DND-41 (cell line): ENCODE results near the gene AFF1.

Experiments
- ATAC-seq: fragments of 200-7000 bp; cut with Tn5 transposase; 3 replicates; pipeline ENCODE4 v1.9.1; 2021; ENCODE audit warnings: low read depth; ENCODE audit not compliant: insufficient read depth
- DNase-seq: peaks from one replicate; pipeline ENCODE4 v3.0.0-alpha.2; 2020
- H2AFZ ChIP-seq: 2 replicates; pipeline ENCODE4 v1.6.0; 2012; ENCODE audit warnings: low read depth, low read length
- H3K27ac ChIP-seq: 2 replicates; pipeline ENCODE4 v1.5.1; 2012; ENCODE audit warnings: low read length, inconsistent platforms
- H3K27me3 ChIP-seq: fragments of 200-600 bp; sonication (generic); 2 replicates; pipeline ENCODE4 v1.6.0; 2012; ENCODE audit warnings: low read length, mild to moderate bottlenecking, inconsistent platforms; ENCODE audit not compliant: insufficient read depth, poor library complexity
- H3K36me3 ChIP-seq: 2 replicates; pipeline ENCODE4 v1.5.1; 2012; ENCODE audit warnings: low read length, inconsistent platforms; ENCODE audit not compliant: insufficient read depth
- H3K4me1 ChIP-seq: 2 replicates; pipeline ENCODE4 v1.5.1; 2012; ENCODE audit warnings: mild to moderate bottlenecking, low read length; ENCODE audit not compliant: insufficient read depth
- H3K4me2 ChIP-seq: 2 replicates; pipeline ENCODE4 v1.6.0; 2012; ENCODE audit warnings: mild to moderate bottlenecking, moderate library complexity, low read length, inconsistent platforms; ENCODE audit not compliant: insufficient read depth
- H3K4me3 ChIP-seq, 2 experiments: fragments of 200-600 bp in 1 of 2; shearing (Covaris generic) in 1 of 2; 2 replicates each; pipeline ENCODE4 v1.5.1; 2012 to 2016; ENCODE audit warnings: inconsistent platforms in 2 of 2, low read length in 2 of 2, mild to moderate bottlenecking in 2 of 2, low read depth in 1 of 2, moderate library complexity in 1 of 2
- H3K79me2 ChIP-seq: 2 replicates; pipeline ENCODE4 v1.6.0; 2012; ENCODE audit warnings: low read length, inconsistent platforms; ENCODE audit not compliant: insufficient read depth
- H3K9ac ChIP-seq: 2 replicates; pipeline ENCODE4 v1.6.0; 2012; ENCODE audit warnings: low read depth, mild to moderate bottlenecking, inconsistent platforms, low read length, moderate library complexity
- H3K9me3 ChIP-seq: 2 replicates; pipeline ENCODE4 v1.5.1; 2012; ENCODE audit warnings: low read length, moderate library complexity, mild to moderate bottlenecking, inconsistent platforms; ENCODE audit not compliant: insufficient read depth, severe bottlenecking
- H4K20me1 ChIP-seq: 2 replicates; pipeline ENCODE4 v1.6.0; 2012; ENCODE audit warnings: low read length; ENCODE audit not compliant: insufficient read depth
- EZH2 ChIP-seq: IDR thresholded peaks from 3 replicates; pipeline ENCODE4 v1.6.1; 2012; ENCODE audit warnings: borderline replicate concordance, low read depth, mild to moderate bottlenecking, moderate library complexity, low read length, inconsistent platforms; ENCODE audit not compliant: severe bottlenecking
- TF ChIP-seq, protein P1 (sequence below): IDR thresholded peaks from 2 replicates; pipeline ENCODE4 v1.5.1; 2012; ENCODE audit warnings: borderline replicate concordance, low read length, moderate library complexity, mild to moderate bottlenecking; ENCODE audit not compliant: poor library complexity, severe bottlenecking; ENCODE audit errors: extremely low read depth

Gene AFF1

DNA sequence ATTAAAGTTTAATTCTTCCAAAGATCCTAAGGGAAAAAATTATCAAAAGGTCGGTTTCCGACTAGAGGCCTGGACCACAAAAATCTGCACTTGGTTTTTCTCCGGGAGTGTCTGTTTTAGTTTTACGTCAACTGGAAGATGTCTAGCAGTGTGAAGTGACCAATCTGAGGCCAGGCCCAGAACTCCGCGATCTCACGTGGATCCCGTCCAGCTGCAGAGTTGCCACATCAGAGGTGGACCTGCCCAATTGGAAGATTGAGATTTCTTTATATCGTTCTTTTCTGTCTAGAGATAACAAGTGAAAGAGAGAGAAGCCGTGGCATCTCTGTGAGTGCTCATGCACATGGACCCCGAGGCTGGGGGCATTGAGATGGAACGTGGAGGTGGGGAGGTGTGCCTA is 115.8 kb downstream of the AFF1 start:
- H3K9me3 ChIP-seq = no peaks in the 10 kb centered on the region
- no peaks in the 10 kb centered on the region for H3K4me1 ChIP-seq
- H3K36me3 ChIP-seq = peaks cover 51% of the 10 kb centered on the region
- H3K79me2 ChIP-seq = peaks cover 94% of the 10 kb centered on the region
- ATAC-seq (no peak), DNase-seq (no peak)
- H3K4me3 ChIP-seq = no peak overlapping the region
- no peak overlapping the region for H3K9ac ChIP-seq
- peaks cover 23% of the 10 kb centered on the region for H4K20me1 ChIP-seq
- no peak overlapping the region for H3K27ac ChIP-seq
- TF ChIP-seq EZH2 = no peak
- TF ChIP-seq, protein P1, sequence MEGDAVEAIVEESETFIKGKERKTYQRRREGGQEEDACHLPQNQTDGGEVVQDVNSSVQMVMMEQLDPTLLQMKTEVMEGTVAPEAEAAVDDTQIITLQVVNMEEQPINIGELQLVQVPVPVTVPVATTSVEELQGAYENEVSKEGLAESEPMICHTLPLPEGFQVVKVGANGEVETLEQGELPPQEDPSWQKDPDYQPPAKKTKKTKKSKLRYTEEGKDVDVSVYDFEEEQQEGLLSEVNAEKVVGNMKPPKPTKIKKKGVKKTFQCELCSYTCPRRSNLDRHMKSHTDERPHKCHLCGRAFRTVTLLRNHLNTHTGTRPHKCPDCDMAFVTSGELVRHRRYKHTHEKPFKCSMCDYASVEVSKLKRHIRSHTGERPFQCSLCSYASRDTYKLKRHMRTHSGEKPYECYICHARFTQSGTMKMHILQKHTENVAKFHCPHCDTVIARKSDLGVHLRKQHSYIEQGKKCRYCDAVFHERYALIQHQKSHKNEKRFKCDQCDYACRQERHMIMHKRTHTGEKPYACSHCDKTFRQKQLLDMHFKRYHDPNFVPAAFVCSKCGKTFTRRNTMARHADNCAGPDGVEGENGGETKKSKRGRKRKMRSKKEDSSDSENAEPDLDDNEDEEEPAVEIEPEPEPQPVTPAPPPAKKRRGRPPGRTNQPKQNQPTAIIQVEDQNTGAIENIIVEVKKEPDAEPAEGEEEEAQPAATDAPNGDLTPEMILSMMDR = no peak
- no peaks in the 10 kb centered on the region for H3K27me3 ChIP-seq
- no peak overlapping the region for H2AFZ ChIP-seq
- no peak overlapping the region for H3K4me2 ChIP-seq

DNA sequence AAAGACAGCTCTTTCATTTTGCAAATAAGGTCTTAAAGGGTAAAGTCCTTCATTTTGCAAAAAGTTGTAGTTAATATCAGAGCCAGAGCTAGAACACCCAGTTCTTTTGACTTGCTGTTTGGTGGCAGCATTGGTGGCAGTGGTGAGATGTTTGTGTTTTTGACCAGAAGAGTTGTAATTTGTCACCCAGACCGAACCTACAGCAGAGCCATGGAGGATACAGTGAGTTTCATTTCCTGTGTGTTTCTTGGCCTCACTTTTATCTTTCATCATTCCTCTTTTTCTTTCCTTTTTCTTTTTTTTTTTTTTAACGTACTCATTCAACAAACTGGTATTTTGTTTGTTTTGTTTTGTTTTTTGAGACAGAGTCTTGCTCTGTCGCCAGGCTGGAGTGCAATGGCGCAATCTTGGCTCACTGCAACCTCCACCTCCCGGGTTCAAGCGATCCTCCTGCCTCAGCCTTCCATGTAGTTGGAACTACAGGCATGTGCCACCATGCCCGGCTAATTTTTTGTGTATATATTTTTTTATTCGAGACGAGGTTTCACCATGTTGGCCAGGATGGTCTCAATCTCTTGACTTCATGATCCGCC is 116.4 kb downstream of the AFF1 start:
- ATAC-seq = no peak
- Histone ChIP-seq H3K4me1 (no peaks in the 10 kb centered on the region), H3K4me2 (no peak overlapping the region), H4K20me1 (peaks cover 17% of the 10 kb centered on the region), H3K9me3 (no peaks in the 10 kb centered on the region), H3K27me3 (no peaks in the 10 kb centered on the region), H3K79me2 (peaks cover 94% of the 10 kb centered on the region), H2AFZ (no peak overlapping the region), H3K27ac (no peak overlapping the region), H3K4me3 (no peak overlapping the region), H3K36me3 (peaks cover 44% of the 10 kb centered on the region), H3K9ac (no peak overlapping the region)
- TF ChIP-seq EZH2 = no peak
- TF ChIP-seq, protein P1 = no peak
- no peak for DNase-seq

DNA sequence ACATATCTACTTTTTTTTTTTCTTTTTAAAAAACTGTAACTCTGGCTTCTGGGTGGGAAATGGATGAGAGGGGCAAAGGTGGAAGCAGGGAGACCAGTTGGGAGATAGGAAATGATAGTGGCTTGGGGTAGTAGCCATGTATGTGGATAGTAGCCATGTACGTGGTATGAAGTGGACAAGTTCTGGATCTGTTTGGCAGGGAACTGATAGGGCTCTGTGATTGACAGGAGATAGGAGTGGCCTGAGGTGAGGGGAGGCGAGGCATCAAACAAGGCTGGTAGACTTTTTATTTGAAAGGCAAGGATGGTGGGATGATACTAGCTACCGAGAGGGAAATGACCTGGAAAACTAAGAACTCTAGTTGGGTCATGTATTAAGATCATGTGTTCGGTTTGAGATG is 117.8 kb downstream of the AFF1 start:
- no peak overlapping the region for H2AFZ ChIP-seq
- H3K36me3 ChIP-seq = peaks cover 30% of the 10 kb centered on the region
- H3K27ac ChIP-seq = no peak overlapping the region
- ATAC-seq (no peak), DNase-seq (no peak)
- no peak overlapping the region for H3K4me2 ChIP-seq
- no peaks in the 10 kb centered on the region for H3K4me1 ChIP-seq
- no peak overlapping the region for H3K4me3 ChIP-seq
- TF ChIP-seq, protein P1 = no peak
- no peak for TF ChIP-seq EZH2
- H3K9ac ChIP-seq = no peak overlapping the region
- H3K79me2 ChIP-seq = peaks cover 93% of the 10 kb centered on the region
- peaks cover 16% of the 10 kb centered on the region for H4K20me1 ChIP-seq
- no peaks in the 10 kb centered on the region for H3K27me3 ChIP-seq
- no peaks in the 10 kb centered on the region for H3K9me3 ChIP-seq
